H7 (cell line): ENCODE data around the gene KIF15. TPM values are rescaled to one million over a fixed set of nuclear protein-coding genes. Genes with fewer than 3 reads are reported as not detected.

Experiments used
- DNase-seq: peaks from one replicate; pipeline ENCODE4 v3.0.0; 2012
- H3K27me3 ChIP-seq: 2 replicates; pipeline ENCODE4 v1.6.0; 2011; ENCODE audit warnings: mild to moderate bottlenecking, low read length; ENCODE audit not compliant: control insufficient read depth, insufficient read depth
- H3K36me3 ChIP-seq: replicated peaks from 2 replicates; pipeline ENCODE4 v1.5.1; 2011; ENCODE audit warnings: low read length; ENCODE audit not compliant: control insufficient read depth, insufficient read depth
- H3K4me3 ChIP-seq: 2 replicates; pipeline ENCODE4 v1.5.1; 2011; ENCODE audit warnings: low read depth, mild to moderate bottlenecking, control low read depth, low read length, moderate library complexity; ENCODE audit not compliant: insufficient read depth
- total RNA-seq: library from RNA; depleted of rRNA; stranded (reverse); fragments of >200 nt; shearing (Covaris generic); gene quantifications from 2 replicates; pipeline ENCODE4 v1.2.3, GENCODE V29; 2014

Gene KIF15
- total RNA-seq, 1 experiment from 2014 or later: 19.3 TPM

GRCh38 chr3:44880284-44880683 is 118.7 kb downstream of the KIF15 start:
- no peak for DNase-seq
- no peaks in the 10 kb centered on the region; the same call in 1 of the 2 replicates for H3K27me3 ChIP-seq
- H3K4me3 ChIP-seq: no peak overlapping the region
- no peaks in the 10 kb centered on the region for H3K36me3 ChIP-seq

- no peaks in the 10 kb centered on the region for H3K36me3 ChIP-seq
- DNase-seq: no peak
Observed at GRCh38 chr3:44883213-44883955, 121.8 kb downstream of the KIF15 start.

GRCh38 chr3:44883999-44884431 is 122.4 kb downstream of the KIF15 start:
- H3K4me3 ChIP-seq: no peak overlapping the region
- no peak for DNase-seq
- no peaks in the 10 kb centered on the region; the same call in 1 of the 2 replicates for H3K27me3 ChIP-seq
- no peaks in the 10 kb centered on the region for H3K36me3 ChIP-seq

More at GRCh38 chr3:44883213-44883955, 121.8 kb downstream of the KIF15 start:
- no peak overlapping the region for H3K4me3 ChIP-seq
- H3K27me3 ChIP-seq: no peaks in the 10 kb centered on the region; the same call in 1 of the 2 replicates

GRCh38 chr3:44885618-44886017 is 124.0 kb downstream of the KIF15 start:
- Histone ChIP-seq H3K4me3 (no peak overlapping the region), H3K36me3 (no peaks in the 10 kb centered on the region), H3K27me3 (no peaks in the 10 kb centered on the region; the same call in 1 of the 2 replicates)
- DNase-seq: no peak

GRCh38 chr3:44886561-44886960 is 125.0 kb downstream of the KIF15 start:
- no peak overlapping the region for H3K4me3 ChIP-seq
- DNase-seq: no peak
- no peaks in the 10 kb centered on the region; the same call in 1 of the 2 replicates for H3K27me3 ChIP-seq
- H3K36me3 ChIP-seq: no peaks in the 10 kb centered on the region

GRCh38 chr3:44887101-44887500 is 125.5 kb downstream of the KIF15 start:
- no peaks in the 10 kb centered on the region; the same call in 1 of the 2 replicates for H3K27me3 ChIP-seq
- DNase-seq: no peak
- H3K36me3 ChIP-seq: no peaks in the 10 kb centered on the region
- no peak overlapping the region for H3K4me3 ChIP-seq

- Histone ChIP-seq H3K27me3 (no peaks in the 10 kb centered on the region), H3K4me3 (no peak overlapping the region), H3K36me3 (no peaks in the 10 kb centered on the region)
- DNase-seq: peak; percentile 61
Observed at GRCh38 chr3:44890258-44890657, 128.7 kb downstream of the KIF15 start.

GRCh38 chr3:44890852-44891251 is 129.3 kb downstream of the KIF15 start:
- no peak for DNase-seq
- no peak overlapping the region for H3K4me3 ChIP-seq
- H3K36me3 ChIP-seq: no peaks in the 10 kb centered on the region
- H3K27me3 ChIP-seq: no peaks in the 10 kb centered on the region

- no peaks in the 10 kb centered on the region for H3K36me3 ChIP-seq
- H3K4me3 ChIP-seq: no peak overlapping the region
- no peak for DNase-seq
- H3K27me3 ChIP-seq: no peaks in the 10 kb centered on the region
Observed at GRCh38 chr3:44892689-44893088, 131.1 kb downstream of the KIF15 start.

GRCh38 chr3:44893097-44893496 is 131.5 kb downstream of the KIF15 start:
- DNase-seq: no peak
- H3K4me3 ChIP-seq: no peak overlapping the region
- no peaks in the 10 kb centered on the region for H3K27me3 ChIP-seq
- H3K36me3 ChIP-seq: no peaks in the 10 kb centered on the region

- peak; percentile 49 for DNase-seq
Observed at GRCh38 chr3:44894485-44894884, 132.9 kb downstream of the KIF15 start.

GRCh38 chr3:44896440-44896839 is 134.8 kb downstream of the KIF15 start:
- Histone ChIP-seq H3K36me3 (no peaks in the 10 kb centered on the region), H3K27me3 (no peaks in the 10 kb centered on the region), H3K4me3 (no peak overlapping the region)
- no peak for DNase-seq

More at GRCh38 chr3:44894485-44894884, 132.9 kb downstream of the KIF15 start:
- Histone ChIP-seq H3K4me3 (no peak overlapping the region), H3K27me3 (no peaks in the 10 kb centered on the region), H3K36me3 (no peaks in the 10 kb centered on the region)

GRCh38 chr3:44899683-44900367 is 138.2 kb downstream of the KIF15 start:
- H3K36me3 ChIP-seq: no peaks in the 10 kb centered on the region
- no peak overlapping the region for H3K4me3 ChIP-seq
- DNase-seq: no peak
- H3K27me3 ChIP-seq: no peaks in the 10 kb centered on the region

- H3K36me3 ChIP-seq: no peaks in the 10 kb centered on the region
- no peaks in the 10 kb centered on the region for H3K27me3 ChIP-seq
- H3K4me3 ChIP-seq: no peak overlapping the region
- no peak for DNase-seq
Observed at GRCh38 chr3:44902628-44903027, 141.0 kb downstream of the KIF15 start.
